PC-9 (cell line): Measurements from ENCODE around the gene CMIP. TPM values are rescaled to one million over a fixed set of nuclear protein-coding genes. Genes with fewer than 3 reads are reported as not detected.

Experiments
- BruUV-seq: library from RNA; stranded (reverse); fragments of 400-500 nt; replicated peaks from 2 replicates; lab custom pipeline; 2021; lab: Mats Ljungman, UMichigan
- CTCF ChIA-PET: fragments of 300-600 bp; sonication (Branson Sonifier 250); formaldehyde crosslinking; loops from one replicate; lab custom pipeline; 2022; ENCODE audit warnings: antibody characterized with exemption; lab: Charles Lee
- POLR2A ChIA-PET: fragments of 300-600 bp; sonication (Branson Sonifier 250); formaldehyde crosslinking; loops from one replicate; lab custom pipeline; 2022; ENCODE audit warnings: antibody characterized with exemption; ENCODE audit not compliant: unreplicated experiment; lab: Charles Lee
- DNase-seq, 2 experiments: peaks; one replicate each; pipeline versions ENCODE4 v3.0.0 to v3.0.0-alpha.2; 2015 to 2022; ENCODE audit warnings: mixed read lengths in 1 of 2
- H2AFZ ChIP-seq: fragments of 200-600 bp; sonication (generic); 2 replicates; pipeline ENCODE4 v1.8.1; 2017; ENCODE audit warnings: antibody characterized with exemption
- H3F3A ChIP-seq: fragments of 200-600 bp; sonication (generic); 2 replicates; pipeline ENCODE4 v1.8.1; 2017; ENCODE audit warnings: antibody characterized with exemption, mild to moderate bottlenecking, low read depth; ENCODE audit not compliant: insufficient read depth
- H3K27ac ChIP-seq: fragments of 200-600 bp; sonication (generic); 2 replicates; pipeline ENCODE4 v1.6.1; 2016; ENCODE audit warnings: mixed run types
- H3K27me3 ChIP-seq: fragments of 200-600 bp; sonication (generic); 2 replicates; pipeline ENCODE4 v1.6.1; 2016; ENCODE audit warnings: low read depth, mixed run types; ENCODE audit not compliant: insufficient read depth
- H3K36me3 ChIP-seq: fragments of 200-600 bp; sonication (generic); 2 replicates; pipeline ENCODE4 v1.6.1; 2016; ENCODE audit warnings: low read depth, mixed run types
- H3K4me1 ChIP-seq: fragments of 200-600 bp; sonication (generic); replicated peaks from 2 replicates; pipeline ENCODE4 v1.6.1; 2016; ENCODE audit warnings: mixed run types; ENCODE audit not compliant: insufficient read depth
- H3K4me2 ChIP-seq: fragments of 200-600 bp; sonication (generic); 2 replicates; pipeline ENCODE4 v1.6.1; 2017; ENCODE audit warnings: mixed run types
- H3K4me3 ChIP-seq: fragments of 200-600 bp; sonication (generic); 2 replicates; pipeline ENCODE4 v1.6.1; 2016; ENCODE audit warnings: mixed run types
- H3K79me2 ChIP-seq: fragments of 200-600 bp; sonication (generic); 2 replicates; pipeline ENCODE4 v1.6.1; 2017; ENCODE audit warnings: low read depth, mixed run types
- H3K9me2 ChIP-seq: fragments of 200-600 bp; sonication (generic); 2 replicates; pipeline ENCODE4 v1.8.1; 2017; ENCODE audit warnings: mild to moderate bottlenecking; ENCODE audit not compliant: insufficient read depth
- H3K9me3 ChIP-seq: fragments of 200-600 bp; sonication (generic); 2 replicates; pipeline ENCODE4 v1.8.1; 2016; ENCODE audit warnings: low read depth; ENCODE audit not compliant: insufficient read depth
- H4K20me1 ChIP-seq: fragments of 200-600 bp; sonication (generic); 2 replicates; pipeline ENCODE4 v1.8.1; 2017; ENCODE audit not compliant: insufficient read depth
- CTCF ChIP-seq: fragments of 200-600 bp; sonication (generic); conservative IDR thresholded peaks from 2 replicates; pipeline ENCODE4 v1.6.1; 2017; ENCODE audit warnings: mixed run types, antibody characterized with exemption, mild to moderate bottlenecking, moderate library complexity
- EZH2 ChIP-seq: fragments of 200-600 bp; sonication (generic); IDR thresholded peaks from 2 replicates; pipeline ENCODE4 v1.8.0; 2017; ENCODE audit warnings: antibody characterized with exemption, low read depth
- intact Hi-C: fragments of 100-400 bp; cut with micrococcal nuclease; formaldehyde crosslinking; loops from one replicate; pipeline ENCODE4 v1.10.0; 2022; ENCODE audit not compliant: unreplicated experiment
- total RNA-seq: library from RNA; stranded (reverse); gene quantifications from 2 replicates; pipeline ENCODE4 v1.2.3, GENCODE V29; 2021

The CMIP gene
- total RNA-seq, 1 experiment from 2014 or later = 96.6 TPM

GRCh38 chr16:81520151-81520470 is 75.5 kb downstream of the CMIP start:
- no peak for TF ChIP-seq CTCF
- no peak for TF ChIP-seq EZH2
- DNase-seq = no peak
- no TSS peak for BruUV-seq
- H3K4me3 ChIP-seq = no peak overlapping the region
- H3K4me2 ChIP-seq = no peak overlapping the region
- H3K9me2 ChIP-seq = no peaks in the 10 kb centered on the region
- H4K20me1 ChIP-seq = 0 out of 2 replicates have a peak, but pooled peaks cover 9% of the 10 kb centered on the region
- CTCF ChIA-PET = no interaction called here
- no peak overlapping the region for H3K27ac ChIP-seq
- H2AFZ ChIP-seq = no peak overlapping the region
- H3K27me3 ChIP-seq = no peaks in the 10 kb centered on the region
- peaks cover 45% of the 10 kb centered on the region for H3F3A ChIP-seq
- H3K9me3 ChIP-seq = no peaks in the 10 kb centered on the region
- intact Hi-C loops = no loop called here
- H3K36me3 ChIP-seq = 0 out of 2 replicates have a peak, but pooled peaks cover 8% of the 10 kb centered on the region
- H3K79me2 ChIP-seq = peaks cover 85% of the 10 kb centered on the region
- peaks cover 56% of the 10 kb centered on the region for H3K4me1 ChIP-seq
- POLR2A ChIA-PET = no interaction called here

DNA sequence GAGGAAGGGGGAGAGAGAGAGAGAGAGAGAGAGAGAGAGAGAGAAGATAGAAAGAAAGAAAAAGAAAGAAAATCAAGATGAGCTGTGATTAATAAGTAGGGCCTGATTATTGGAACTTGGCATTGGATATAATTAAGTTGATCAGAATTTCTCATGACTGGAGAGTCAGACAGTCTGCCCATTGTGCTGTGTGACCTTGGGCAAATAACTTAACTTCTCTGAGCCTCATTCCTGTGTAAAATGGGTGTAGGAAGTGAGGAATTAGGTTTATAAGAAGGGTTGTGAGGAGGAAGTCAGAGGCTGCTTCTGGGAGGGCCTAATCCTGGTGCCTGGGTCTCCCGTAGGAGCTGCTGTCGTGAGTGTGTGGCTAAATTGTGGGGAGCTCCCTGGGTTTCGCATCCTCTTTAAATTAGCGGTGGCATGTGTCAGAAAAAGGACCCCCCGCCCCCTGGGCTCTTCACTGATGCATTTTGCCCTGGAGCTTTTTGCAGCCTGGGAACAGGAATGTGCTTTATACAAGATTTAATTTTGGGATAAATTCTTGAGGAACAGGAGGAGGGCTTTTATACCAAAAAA is 76.0 kb downstream of the CMIP start:
- intact Hi-C loops = no loop called here
- CTCF ChIA-PET = interaction anchor here (0.6 kb wide), 1 partner anchor 101 kb away, joined by 3 read pairs; no protein-coding TSS in a partner anchor

GRCh38 chr16:81521141-81521626 is 76.6 kb downstream of the CMIP start:
- peaks cover 52% of the 10 kb centered on the region for H3F3A ChIP-seq
- H3K4me1 ChIP-seq = peaks cover 61% of the 10 kb centered on the region
- no peaks in the 10 kb centered on the region for H3K9me2 ChIP-seq
- DNase-seq = no peak
- H3K4me3 ChIP-seq = no peak overlapping the region
- no peak for TF ChIP-seq CTCF
- TF ChIP-seq EZH2 = no peak
- no peaks in the 10 kb centered on the region for H3K27me3 ChIP-seq
- no peaks in the 10 kb centered on the region for H3K9me3 ChIP-seq
- ChIA-PET POLR2A (no interaction called here), CTCF (interaction anchor here (0.6 kb wide), 1 partner anchor 100 kb away, joined by 3 read pairs; no protein-coding TSS in a partner anchor)
- H4K20me1 ChIP-seq = 0 out of 2 replicates have a peak, but pooled peaks cover 9% of the 10 kb centered on the region
- H3K4me2 ChIP-seq = no peak overlapping the region
- intact Hi-C loops = no loop called here
- H3K79me2 ChIP-seq = peaks cover 85% of the 10 kb centered on the region
- no peak overlapping the region for H2AFZ ChIP-seq
- no TSS peak for BruUV-seq
- H3K27ac ChIP-seq = 0 out of 2 replicates have a peak overlapping the region, but pooled peaks have one; percentile 73
- H3K36me3 ChIP-seq = 0 out of 2 replicates have a peak, but pooled peaks cover 11% of the 10 kb centered on the region

More for the DNA sequence above, 76.0 kb downstream of the CMIP start:
- H3K27me3 ChIP-seq = no peaks in the 10 kb centered on the region
- H3K4me1 ChIP-seq = peaks cover 56% of the 10 kb centered on the region
- H3K4me2 ChIP-seq = no peak overlapping the region
- TF ChIP-seq EZH2 (no peak), CTCF (no peak)
- POLR2A ChIA-PET = no interaction called here
- H4K20me1 ChIP-seq = 0 out of 2 replicates have a peak, but pooled peaks cover 9% of the 10 kb centered on the region
- no TSS peak for BruUV-seq
- H3K9me3 ChIP-seq = no peaks in the 10 kb centered on the region
- no peaks in the 10 kb centered on the region for H3K9me2 ChIP-seq
- 0 out of 2 replicates have a peak, but pooled peaks cover 8% of the 10 kb centered on the region for H3K36me3 ChIP-seq
- no peak overlapping the region for H2AFZ ChIP-seq
- peaks cover 50% of the 10 kb centered on the region for H3F3A ChIP-seq
- H3K4me3 ChIP-seq = no peak overlapping the region
- no peak for DNase-seq
- H3K79me2 ChIP-seq = peaks cover 85% of the 10 kb centered on the region
- H3K27ac ChIP-seq = no peak overlapping the region
